Spleen (tissue), 7 donors: ENCODE results near the gene KRT7.
"Not testable (repeated sequence)": the region's sequence is repeated elsewhere in the genome, so short reads cannot be mapped to it uniquely, and the experiment has no call there.

ENCODE experiments used
- POLR2A ChIP-seq, 3 donors: fragments of 450-650 bp; IDR thresholded peaks; one replicate each; pipeline ENCODE4 v1.5.1; 2017; ENCODE audit warnings: antibody characterized with exemption in 3 of 3, mild to moderate bottlenecking in 1 of 3
- POLR2AphosphoS5 ChIP-seq, 3 donors: sonication (generic); formaldehyde crosslinking; IDR thresholded peaks; one replicate each; pipeline ENCODE4 v1.5.1; 2017; ENCODE audit warnings: antibody characterized with exemption in 3 of 3
- TF ChIP-seq, protein P1 (sequence below), 11 experiments: fragments of 200-600 bp in 7 of 11; fragments of 450-650 bp in 4 of 11; sonication (generic) in 4 of 11; IDR thresholded peaks in 8 of 11; conservative IDR thresholded peaks in 3 of 11; 1 replicate in 7 of 11; 2 replicates in 4 of 11; pipeline versions ENCODE4 v1.4.0 to v1.8.0; 2016 to 2021; ENCODE audit warnings: antibody characterized with exemption in 11 of 11, inconsistent platforms in 4 of 11, mild to moderate bottlenecking in 1 of 11
- donor health status: DM: no; HTN: no; CAD: no; lungs with moderate emphysema.
- donor health status: DM: no; HTN: no; CAD: no.
- donor health status: DM: no; HTN: no; CAD: no.

GRCh38 chr12:52252175-52252615 lies 19.2 kb downstream of the KRT7 start:
- not testable (repeated sequence) for TF ChIP-seq POLR2AphosphoS5, POLR2A (IDR thresholded peaks at IDR 0.05)
- TF ChIP-seq, protein P1, sequence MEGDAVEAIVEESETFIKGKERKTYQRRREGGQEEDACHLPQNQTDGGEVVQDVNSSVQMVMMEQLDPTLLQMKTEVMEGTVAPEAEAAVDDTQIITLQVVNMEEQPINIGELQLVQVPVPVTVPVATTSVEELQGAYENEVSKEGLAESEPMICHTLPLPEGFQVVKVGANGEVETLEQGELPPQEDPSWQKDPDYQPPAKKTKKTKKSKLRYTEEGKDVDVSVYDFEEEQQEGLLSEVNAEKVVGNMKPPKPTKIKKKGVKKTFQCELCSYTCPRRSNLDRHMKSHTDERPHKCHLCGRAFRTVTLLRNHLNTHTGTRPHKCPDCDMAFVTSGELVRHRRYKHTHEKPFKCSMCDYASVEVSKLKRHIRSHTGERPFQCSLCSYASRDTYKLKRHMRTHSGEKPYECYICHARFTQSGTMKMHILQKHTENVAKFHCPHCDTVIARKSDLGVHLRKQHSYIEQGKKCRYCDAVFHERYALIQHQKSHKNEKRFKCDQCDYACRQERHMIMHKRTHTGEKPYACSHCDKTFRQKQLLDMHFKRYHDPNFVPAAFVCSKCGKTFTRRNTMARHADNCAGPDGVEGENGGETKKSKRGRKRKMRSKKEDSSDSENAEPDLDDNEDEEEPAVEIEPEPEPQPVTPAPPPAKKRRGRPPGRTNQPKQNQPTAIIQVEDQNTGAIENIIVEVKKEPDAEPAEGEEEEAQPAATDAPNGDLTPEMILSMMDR (IDR thresholded peaks at IDR 0.05 in 8 of 11, conservative IDR thresholded peaks at IDR 0.05 in 3 of 11) = not testable (repeated sequence)
